GM12878 (cell line): ENCODE results near the gene NSMCE1. TPM values are rescaled to one million over a fixed set of nuclear protein-coding genes. Genes with fewer than 3 reads are reported as not detected.

ENCODE experiments used
- ASH2L ChIP-seq: fragments of 300-600, 200-600 bp; sonication (generic); IDR thresholded peaks from 2 replicates; pipeline ENCODE4 v1.6.1; 2017; ENCODE audit warnings: low read depth, mild to moderate bottlenecking, borderline replicate concordance
- BCL11A ChIP-seq: IDR thresholded peaks from 2 replicates; pipeline ENCODE4 v1.6.1; 2011; ENCODE audit warnings: low read depth, low read length
- CEBPB ChIP-seq, 2 experiments: fragments of 150-350 bp in 1 of 2; IDR thresholded peaks; 2 replicates each; pipeline ENCODE4 v1.6.1; 2012 to 2014; ENCODE audit warnings: low read depth in 2 of 2, low read length in 2 of 2, borderline replicate concordance in 1 of 2, inconsistent platforms in 1 of 2
- NFYB ChIP-seq: IDR thresholded peaks from 2 replicates; pipeline ENCODE4 v1.6.1; 2011; ENCODE audit warnings: low read depth, mild to moderate bottlenecking, low read length, improper control_type of control experiment, moderate library complexity; ENCODE audit not compliant: insufficient read depth
- PAX8 ChIP-seq: fragments of 450-650 bp; IDR thresholded peaks from 2 replicates; pipeline ENCODE4 v1.6.1; 2017; ENCODE audit warnings: mild to moderate bottlenecking, moderate library complexity
- SMC3 ChIP-seq: IDR thresholded peaks from 2 replicates; pipeline ENCODE4 v1.6.1; 2011; ENCODE audit warnings: low read length, improper control_type of control experiment, borderline replicate concordance
- SRF ChIP-seq, 2 experiments: IDR thresholded peaks; 2 replicates each; pipeline ENCODE4 v1.6.1; 2011; ENCODE audit warnings: low read depth in 2 of 2, low read length in 2 of 2, mild to moderate bottlenecking in 1 of 2, moderate library complexity in 1 of 2
- ZNF274 ChIP-seq: IDR thresholded peaks from one replicate; pipeline ENCODE4 v1.8.0; 2011; ENCODE audit not compliant: insufficient read length, insufficient read depth
- ZZZ3 ChIP-seq: IDR thresholded peaks from 2 replicates; pipeline ENCODE4 v1.6.1; 2011; ENCODE audit warnings: low read depth; ENCODE audit not compliant: control insufficient read depth, insufficient read length
- polyA plus RNA-seq, 11 experiments: library from polyadenylated mRNA; depleted of rRNA in 4 of 11; unstranded in 6 of 11; stranded (reverse) in 5 of 11; fragments of >200 nt; fragmentation: Nextera tagmentation in 4 of 11; fragmentation: Illumina TruSeq in 1 of 11; extraction: Ambion mirVana in 4 of 11; extraction: Trizol in 1 of 11; gene quantifications; 1 replicate in 1 of 11; 2 replicates in 10 of 11; pipeline versions ENCODE4 v1.2.1 to v1.2.3, GENCODE V29; 2011 to 2016; ENCODE audit warnings: inconsistent platforms in 2 of 11, missing spikeins in 2 of 11, low read depth in 1 of 11
- total RNA-seq, 4 experiments: library from RNA; depleted of rRNA in 3 of 4; stranded (reverse); fragments of >200 nt in 3 of 4; fragmentation: Illumina TruSeq in 1 of 4; extraction: Trizol in 1 of 4; gene quantifications; 2 replicates each; pipeline versions ENCODE4 v1.2.1 to v1.2.3, GENCODE V29; 2013 to 2021
- TF ChIP-seq, protein P1 (sequence below): fragments of 450-650 bp; IDR thresholded peaks from 2 replicates; pipeline ENCODE4 v1.6.1; 2018; ENCODE audit warnings: borderline replicate concordance, mild to moderate bottlenecking; ENCODE audit not compliant: partially characterized antibody
- TF ChIP-seq, protein P2 (sequence below): IDR thresholded peaks from 2 replicates; pipeline ENCODE4 v1.6.1; 2011; ENCODE audit warnings: low read depth, low read length, improper control_type of control experiment, borderline replicate concordance
- TF ChIP-seq, protein P3 (sequence below): fragments of 450-650 bp; IDR thresholded peaks from 2 replicates; pipeline ENCODE4 v1.6.1; 2017; ENCODE audit warnings: low read depth, mild to moderate bottlenecking, moderate library complexity
- TF ChIP-seq, protein P4 (sequence below): fragments of 450-650 bp; formaldehyde crosslinking; IDR thresholded peaks from 2 replicates; pipeline ENCODE4 v1.4.0; 2020; ENCODE audit warnings: mild to moderate bottlenecking, moderate library complexity

The NSMCE1 gene
- total and polyA plus RNA-seq, 10 of the 15 experiments (the other 5 are each of a cell fraction or from before 2014, with no cell fraction given) = 54.0 to 214 (median 71.4) TPM

DNA sequence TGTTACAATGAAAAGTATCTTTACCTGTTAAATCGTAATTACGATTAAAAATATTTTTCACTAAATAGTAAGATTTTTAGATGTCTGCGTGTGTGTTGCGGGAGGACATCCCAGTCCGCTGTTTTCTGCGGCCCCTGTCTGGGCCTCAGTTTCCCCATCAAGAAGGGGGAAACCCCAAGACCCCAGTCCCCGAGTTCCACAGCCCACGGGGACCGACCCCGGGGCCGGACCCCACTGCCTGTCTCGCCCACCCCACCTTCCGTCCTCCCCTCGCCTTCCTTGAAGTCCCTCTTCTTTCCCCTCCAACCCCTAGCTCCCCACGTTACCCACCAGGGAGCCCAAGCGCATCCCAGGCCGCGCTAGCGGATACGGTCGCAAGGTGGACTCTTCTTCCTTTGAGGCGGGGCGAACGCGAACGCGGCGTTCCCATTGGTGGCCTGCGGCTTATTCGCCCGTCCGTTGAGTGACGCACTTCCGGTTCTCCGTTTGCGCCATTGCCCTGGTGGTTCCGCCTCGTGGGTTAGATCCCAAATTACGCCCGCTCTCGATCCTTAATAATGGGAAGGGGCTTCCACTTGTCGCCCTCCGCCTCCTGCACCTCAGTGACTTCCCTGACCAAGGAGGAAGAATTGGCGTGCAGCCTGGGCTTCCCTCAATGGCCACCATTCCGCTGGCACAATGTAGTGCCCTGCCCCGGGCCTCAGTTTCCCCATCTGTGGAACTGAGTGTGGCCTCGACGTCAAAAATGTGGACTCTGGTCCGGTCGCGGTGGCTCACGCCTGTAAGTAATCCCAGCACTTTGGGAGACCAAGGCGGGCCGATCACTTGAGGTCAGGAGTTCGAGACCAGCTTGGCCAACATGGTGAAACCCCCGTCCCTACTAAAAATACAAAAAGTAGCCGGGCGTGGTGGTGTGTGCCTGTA, at the start of gene NSMCE1 (continued):
- TF ChIP-seq, protein P1, sequence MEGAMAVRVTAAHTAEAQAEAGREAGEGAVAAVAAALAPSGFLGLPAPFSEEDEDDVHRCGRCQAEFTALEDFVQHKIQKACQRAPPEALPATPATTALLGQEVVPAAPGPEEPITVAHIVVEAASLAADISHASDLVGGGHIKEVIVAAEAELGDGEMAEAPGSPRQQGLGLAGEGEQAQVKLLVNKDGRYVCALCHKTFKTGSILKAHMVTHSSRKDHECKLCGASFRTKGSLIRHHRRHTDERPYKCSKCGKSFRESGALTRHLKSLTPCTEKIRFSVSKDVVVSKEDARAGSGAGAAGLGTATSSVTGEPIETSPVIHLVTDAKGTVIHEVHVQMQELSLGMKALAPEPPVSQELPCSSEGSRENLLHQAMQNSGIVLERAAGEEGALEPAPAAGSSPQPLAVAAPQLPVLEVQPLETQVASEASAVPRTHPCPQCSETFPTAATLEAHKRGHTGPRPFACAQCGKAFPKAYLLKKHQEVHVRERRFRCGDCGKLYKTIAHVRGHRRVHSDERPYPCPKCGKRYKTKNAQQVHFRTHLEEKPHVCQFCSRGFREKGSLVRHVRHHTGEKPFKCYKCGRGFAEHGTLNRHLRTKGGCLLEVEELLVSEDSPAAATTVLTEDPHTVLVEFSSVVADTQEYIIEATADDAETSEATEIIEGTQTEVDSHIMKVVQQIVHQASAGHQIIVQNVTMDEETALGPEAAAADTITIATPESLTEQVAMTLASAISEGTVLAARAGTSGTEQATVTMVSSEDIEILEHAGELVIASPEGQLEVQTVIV = peak; percentile 38
- TF ChIP-seq CEBPB (IDR thresholded peaks at IDR 0.05; ENCODE audit: borderline replicate concordance in 1 of 2, low read depth in 2 of 2, low read length in 2 of 2) = no peak
- no peak for TF ChIP-seq ZZZ3
- TF ChIP-seq, protein P2, sequence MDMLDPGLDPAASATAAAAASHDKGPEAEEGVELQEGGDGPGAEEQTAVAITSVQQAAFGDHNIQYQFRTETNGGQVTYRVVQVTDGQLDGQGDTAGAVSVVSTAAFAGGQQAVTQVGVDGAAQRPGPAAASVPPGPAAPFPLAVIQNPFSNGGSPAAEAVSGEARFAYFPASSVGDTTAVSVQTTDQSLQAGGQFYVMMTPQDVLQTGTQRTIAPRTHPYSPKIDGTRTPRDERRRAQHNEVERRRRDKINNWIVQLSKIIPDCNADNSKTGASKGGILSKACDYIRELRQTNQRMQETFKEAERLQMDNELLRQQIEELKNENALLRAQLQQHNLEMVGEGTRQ = no peak
- TF ChIP-seq PAX8 = peak; percentile 54; the same call in 1 of the 2 replicates
- no peak for TF ChIP-seq SMC3
- no peak for TF ChIP-seq ASH2L
- 0 out of 2 replicates have a peak, but pooled peaks have one; percentile 13 for TF ChIP-seq BCL11A
- TF ChIP-seq, protein P3, sequence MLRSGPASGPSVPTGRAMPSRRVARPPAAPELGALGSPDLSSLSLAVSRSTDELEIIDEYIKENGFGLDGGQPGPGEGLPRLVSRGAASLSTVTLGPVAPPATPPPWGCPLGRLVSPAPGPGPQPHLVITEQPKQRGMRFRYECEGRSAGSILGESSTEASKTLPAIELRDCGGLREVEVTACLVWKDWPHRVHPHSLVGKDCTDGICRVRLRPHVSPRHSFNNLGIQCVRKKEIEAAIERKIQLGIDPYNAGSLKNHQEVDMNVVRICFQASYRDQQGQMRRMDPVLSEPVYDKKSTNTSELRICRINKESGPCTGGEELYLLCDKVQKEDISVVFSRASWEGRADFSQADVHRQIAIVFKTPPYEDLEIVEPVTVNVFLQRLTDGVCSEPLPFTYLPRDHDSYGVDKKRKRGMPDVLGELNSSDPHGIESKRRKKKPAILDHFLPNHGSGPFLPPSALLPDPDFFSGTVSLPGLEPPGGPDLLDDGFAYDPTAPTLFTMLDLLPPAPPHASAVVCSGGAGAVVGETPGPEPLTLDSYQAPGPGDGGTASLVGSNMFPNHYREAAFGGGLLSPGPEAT = peak; percentile 60; the same call in 1 of the 2 replicates
- no peak for TF ChIP-seq ZNF274
- TF ChIP-seq SRF (IDR thresholded peaks at IDR 0.05; ENCODE audit: low read depth in 2 of 2, low read length in 2 of 2) = 0 out of 4 replicates have a peak, but pooled peaks of 1 of the 2 experiments have one; percentile 28
- TF ChIP-seq, protein P4, sequence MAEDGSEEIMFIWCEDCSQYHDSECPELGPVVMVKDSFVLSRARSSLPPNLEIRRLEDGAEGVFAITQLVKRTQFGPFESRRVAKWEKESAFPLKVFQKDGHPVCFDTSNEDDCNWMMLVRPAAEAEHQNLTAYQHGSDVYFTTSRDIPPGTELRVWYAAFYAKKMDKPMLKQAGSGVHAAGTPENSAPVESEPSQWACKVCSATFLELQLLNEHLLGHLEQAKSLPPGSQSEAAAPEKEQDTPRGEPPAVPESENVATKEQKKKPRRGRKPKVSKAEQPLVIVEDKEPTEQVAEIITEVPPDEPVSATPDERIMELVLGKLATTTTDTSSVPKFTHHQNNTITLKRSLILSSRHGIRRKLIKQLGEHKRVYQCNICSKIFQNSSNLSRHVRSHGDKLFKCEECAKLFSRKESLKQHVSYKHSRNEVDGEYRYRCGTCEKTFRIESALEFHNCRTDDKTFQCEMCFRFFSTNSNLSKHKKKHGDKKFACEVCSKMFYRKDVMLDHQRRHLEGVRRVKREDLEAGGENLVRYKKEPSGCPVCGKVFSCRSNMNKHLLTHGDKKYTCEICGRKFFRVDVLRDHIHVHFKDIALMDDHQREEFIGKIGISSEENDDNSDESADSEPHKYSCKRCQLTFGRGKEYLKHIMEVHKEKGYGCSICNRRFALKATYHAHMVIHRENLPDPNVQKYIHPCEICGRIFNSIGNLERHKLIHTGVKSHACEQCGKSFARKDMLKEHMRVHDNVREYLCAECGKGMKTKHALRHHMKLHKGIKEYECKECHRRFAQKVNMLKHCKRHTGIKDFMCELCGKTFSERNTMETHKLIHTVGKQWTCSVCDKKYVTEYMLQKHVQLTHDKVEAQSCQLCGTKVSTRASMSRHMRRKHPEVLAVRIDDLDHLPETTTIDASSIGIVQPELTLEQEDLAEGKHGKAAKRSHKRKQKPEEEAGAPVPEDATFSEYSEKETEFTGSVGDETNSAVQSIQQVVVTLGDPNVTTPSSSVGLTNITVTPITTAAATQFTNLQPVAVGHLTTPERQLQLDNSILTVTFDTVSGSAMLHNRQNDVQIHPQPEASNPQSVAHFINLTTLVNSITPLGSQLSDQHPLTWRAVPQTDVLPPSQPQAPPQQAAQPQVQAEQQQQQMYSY (CRISPR knock-in tag) = no peak
- TF ChIP-seq NFYB = peak; percentile 94
